Activated naive CD4-positive, alpha-beta T cell treated with anti-CD3 and anti-CD28 coated beads, Interleukin-2, amount 50 U/mL, for 24 hours (primary cell): ENCODE data around the gene IQGAP1.

ENCODE experiments used
- H3K27ac Mint-ChIP-seq: one replicate; pipeline ENCODE4 v1.8.0; 2021; ENCODE audit warnings: mild to moderate bottlenecking, mixed read lengths
- H3K27me3 Mint-ChIP-seq: one replicate; pipeline ENCODE4 v1.8.0; 2021; ENCODE audit warnings: mixed read lengths
- H3K36me3 Mint-ChIP-seq: one replicate; pipeline ENCODE4 v1.8.0; 2021; ENCODE audit warnings: mixed read lengths
- H3K4me1 Mint-ChIP-seq: one replicate; pipeline ENCODE4 v1.8.0; 2021; ENCODE audit warnings: mixed read lengths
- H3K4me3 Mint-ChIP-seq: one replicate; pipeline ENCODE4 v1.8.0; 2021; ENCODE audit warnings: mild to moderate bottlenecking, mixed read lengths
- H3K9me3 Mint-ChIP-seq: one replicate; pipeline ENCODE4 v1.8.0; 2021; ENCODE audit warnings: mixed read lengths

Gene IQGAP1

DNA sequence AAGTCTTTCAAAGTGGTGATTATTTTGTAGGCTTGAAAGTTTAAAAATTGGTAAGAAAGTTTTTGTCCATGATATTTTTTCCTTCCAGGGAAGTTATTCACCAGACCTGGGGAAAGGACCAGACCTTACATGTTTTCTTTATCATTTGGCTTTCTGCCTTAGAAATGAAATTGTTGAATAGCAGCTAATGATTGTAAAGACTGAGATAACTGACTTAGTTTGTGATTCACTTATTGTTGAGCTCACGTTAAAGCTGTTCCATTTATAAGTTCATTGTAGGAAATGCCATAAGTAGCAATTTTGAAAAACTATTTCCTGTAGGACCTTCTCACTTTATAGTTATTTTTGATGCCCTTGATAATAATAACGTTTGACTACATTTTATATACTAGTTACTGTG, 51.9 kb downstream of the IQGAP1 start:
- Mint-ChIP-seq H3K36me3 (peaks cover 18% of the 10 kb centered on the region), H3K27me3 (no peaks in the 10 kb centered on the region), H3K27ac (no peak overlapping the region), H3K9me3 (no peaks in the 10 kb centered on the region), H3K4me3 (no peak overlapping the region), H3K4me1 (peaks cover 22% of the 10 kb centered on the region)

DNA sequence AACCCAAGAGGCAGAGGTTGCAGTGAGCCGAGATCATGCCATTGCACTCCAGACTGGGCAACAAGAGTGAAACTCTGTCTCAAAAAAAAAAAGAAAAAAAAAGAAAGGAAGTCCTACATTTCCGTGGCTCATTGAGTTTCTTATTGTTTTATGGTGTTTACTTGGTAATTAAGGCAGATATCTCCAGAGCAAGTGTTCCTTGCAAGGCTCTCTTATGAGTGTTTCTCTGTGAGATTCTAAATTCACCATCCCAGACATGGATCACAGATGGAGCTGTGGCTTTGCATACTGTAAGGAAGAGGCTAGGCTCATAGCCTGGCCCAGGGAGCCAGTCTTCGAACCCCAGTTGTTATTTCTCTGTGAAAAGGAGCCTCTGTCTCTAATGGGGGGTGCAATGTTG, 53.0 kb downstream of the IQGAP1 start:
- no peak overlapping the region for H3K4me3 Mint-ChIP-seq
- no peak overlapping the region for H3K27ac Mint-ChIP-seq
- H3K4me1 Mint-ChIP-seq: peaks cover 16% of the 10 kb centered on the region
- H3K36me3 Mint-ChIP-seq: peaks cover 20% of the 10 kb centered on the region
- no peaks in the 10 kb centered on the region for H3K9me3 Mint-ChIP-seq
- no peaks in the 10 kb centered on the region for H3K27me3 Mint-ChIP-seq

DNA sequence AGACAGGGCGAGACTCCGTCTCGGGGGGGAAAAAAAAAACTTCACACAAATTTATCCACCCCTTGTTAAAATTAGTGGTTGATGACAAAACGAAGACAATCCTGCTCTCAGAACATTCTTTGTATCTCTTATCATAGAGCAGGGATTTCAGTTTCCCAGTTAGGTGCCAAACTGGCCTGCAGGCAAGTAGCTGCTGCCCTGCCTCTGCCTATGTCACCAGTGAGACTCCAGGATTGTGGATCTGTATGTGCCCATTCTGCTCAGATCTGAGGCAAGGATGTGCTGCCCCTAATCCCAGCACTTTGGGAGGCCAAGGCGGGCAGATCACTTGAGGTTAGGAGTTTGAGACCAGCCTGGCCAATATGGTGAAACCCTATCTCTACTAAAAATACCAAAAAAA, 54.4 kb downstream of the IQGAP1 start:
- H3K36me3 Mint-ChIP-seq: peaks cover 14% of the 10 kb centered on the region
- no peak overlapping the region for H3K4me3 Mint-ChIP-seq
- no peak overlapping the region for H3K27ac Mint-ChIP-seq
- H3K4me1 Mint-ChIP-seq: peaks cover 5% of the 10 kb centered on the region
- H3K27me3 Mint-ChIP-seq: no peaks in the 10 kb centered on the region
- no peaks in the 10 kb centered on the region for H3K9me3 Mint-ChIP-seq

DNA sequence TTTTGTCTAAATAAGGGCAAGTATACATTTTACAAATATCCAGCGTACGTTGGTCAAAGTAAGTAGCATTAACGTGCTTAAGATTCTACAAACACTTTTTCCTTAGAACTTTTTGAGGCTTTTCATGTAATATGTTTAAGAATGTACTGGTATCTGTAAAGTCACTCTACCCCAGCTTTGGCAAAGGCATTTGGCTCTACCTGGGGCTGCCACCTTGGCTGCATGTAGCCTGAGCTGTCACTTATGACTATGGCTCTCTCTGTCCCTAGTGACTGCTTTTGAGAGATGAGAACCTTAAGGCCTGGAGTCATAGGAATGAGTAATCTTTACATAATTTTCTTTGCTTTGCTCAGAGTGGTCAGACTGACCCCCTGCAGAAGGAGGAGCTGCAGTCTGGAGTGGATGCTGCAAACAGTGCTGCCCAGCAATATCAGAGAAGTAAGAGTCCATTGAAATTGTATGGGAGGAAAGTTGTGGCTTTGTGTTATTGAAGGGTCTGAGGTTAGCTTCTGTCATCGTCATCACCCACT, 61.2 kb downstream of the IQGAP1 start:
- H3K4me1 Mint-ChIP-seq: no peaks in the 10 kb centered on the region

DNA sequence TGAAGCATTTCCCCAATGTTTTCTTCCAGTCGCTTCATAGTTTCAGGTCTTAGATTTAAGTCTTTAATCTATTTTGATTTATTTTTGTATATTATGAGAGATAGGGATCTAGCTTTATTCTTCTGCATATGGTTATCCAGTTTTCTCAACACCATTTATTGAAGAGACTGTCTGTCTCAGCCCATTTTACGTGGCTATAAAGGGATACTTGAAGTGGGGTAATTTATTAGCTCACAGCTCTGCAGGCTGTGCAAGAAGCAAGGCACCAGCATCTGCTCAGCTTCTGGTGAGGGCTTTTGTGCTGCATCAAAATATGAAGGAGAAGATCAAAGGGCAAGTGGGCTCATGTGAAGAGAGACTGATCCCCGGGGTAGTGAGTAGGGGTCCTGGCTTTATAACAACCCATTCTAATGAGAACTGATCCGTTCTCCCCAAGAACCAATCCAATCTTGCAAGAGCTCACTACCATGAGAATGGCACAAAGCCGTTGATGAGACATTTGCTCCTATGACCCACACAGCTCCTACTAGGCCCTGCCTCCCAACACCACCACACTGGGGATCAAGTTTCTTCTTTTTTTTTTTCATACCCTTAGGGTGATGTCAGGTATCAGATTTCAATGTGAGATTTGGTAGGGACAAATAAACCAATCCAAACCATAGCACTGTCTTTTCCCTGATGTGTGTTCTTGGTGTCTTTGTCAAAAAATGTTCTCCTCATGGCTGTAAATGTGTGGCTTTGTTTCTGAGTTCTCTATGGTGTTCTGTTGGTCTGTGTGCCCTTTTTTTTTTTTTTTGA, 63.2 kb downstream of the IQGAP1 start:
- Mint-ChIP-seq H3K36me3 (peaks cover 38% of the 10 kb centered on the region), H3K9me3 (no peaks in the 10 kb centered on the region), H3K27me3 (no peaks in the 10 kb centered on the region), H3K4me3 (no peak overlapping the region), H3K27ac (no peak overlapping the region), H3K4me1 (no peaks in the 10 kb centered on the region)

More for the DNA sequence above, 61.2 kb downstream of the IQGAP1 start:
- no peak overlapping the region for H3K4me3 Mint-ChIP-seq
- H3K9me3 Mint-ChIP-seq: no peaks in the 10 kb centered on the region
- H3K27me3 Mint-ChIP-seq: no peaks in the 10 kb centered on the region
- H3K27ac Mint-ChIP-seq: peak overlapping the region; percentile 18
- peaks cover 36% of the 10 kb centered on the region for H3K36me3 Mint-ChIP-seq

DNA sequence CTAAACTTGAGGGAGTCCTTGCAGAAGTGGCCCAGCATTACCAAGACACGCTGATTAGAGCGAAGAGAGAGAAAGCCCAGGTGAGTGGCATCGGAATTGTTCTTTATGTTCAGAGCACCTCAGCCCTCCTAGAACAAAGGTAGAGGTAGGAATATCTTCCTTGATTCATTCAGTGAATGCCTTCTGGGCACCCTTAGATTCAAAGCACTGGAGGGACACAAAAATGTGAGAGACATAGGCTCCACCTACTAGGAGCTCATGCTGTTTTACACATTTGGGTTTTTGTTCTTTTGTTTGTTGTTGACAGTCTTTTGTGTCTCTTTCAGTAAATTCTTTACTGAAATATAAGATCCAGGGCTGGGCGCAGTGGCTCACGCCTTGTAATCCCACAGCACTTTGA, 68.2 kb downstream of the IQGAP1 start:
- peaks cover 24% of the 10 kb centered on the region for H3K4me1 Mint-ChIP-seq
- H3K27ac Mint-ChIP-seq: no peak overlapping the region
- H3K36me3 Mint-ChIP-seq: peaks cover 23% of the 10 kb centered on the region

DNA sequence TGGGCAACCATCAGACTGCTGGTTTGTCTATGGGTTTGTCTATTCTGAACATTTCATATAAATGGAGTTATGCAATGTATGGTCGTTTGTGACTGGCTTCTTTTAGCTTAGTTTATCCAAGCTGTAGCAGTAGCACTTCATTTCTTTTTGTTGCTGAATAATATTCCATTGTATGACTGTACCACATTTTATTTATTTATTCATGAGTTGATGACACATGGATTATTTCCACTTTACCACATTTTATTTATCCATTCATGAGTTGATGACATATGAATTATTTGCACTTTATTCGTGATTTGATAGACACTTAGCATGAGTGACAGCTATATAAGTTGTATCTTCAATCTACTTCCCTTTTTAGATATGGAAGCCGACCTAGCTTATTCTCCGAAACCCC, 70.0 kb downstream of the IQGAP1 start:
- no peak overlapping the region for H3K4me3 Mint-ChIP-seq
- no peaks in the 10 kb centered on the region for H3K27me3 Mint-ChIP-seq
- peaks cover 21% of the 10 kb centered on the region for H3K36me3 Mint-ChIP-seq
- H3K27ac Mint-ChIP-seq: no peak overlapping the region
- H3K9me3 Mint-ChIP-seq: no peaks in the 10 kb centered on the region
- peaks cover 31% of the 10 kb centered on the region for H3K4me1 Mint-ChIP-seq

More for the DNA sequence above, 68.2 kb downstream of the IQGAP1 start:
- H3K27me3 Mint-ChIP-seq: no peaks in the 10 kb centered on the region
- no peak overlapping the region for H3K4me3 Mint-ChIP-seq
- no peaks in the 10 kb centered on the region for H3K9me3 Mint-ChIP-seq

DNA sequence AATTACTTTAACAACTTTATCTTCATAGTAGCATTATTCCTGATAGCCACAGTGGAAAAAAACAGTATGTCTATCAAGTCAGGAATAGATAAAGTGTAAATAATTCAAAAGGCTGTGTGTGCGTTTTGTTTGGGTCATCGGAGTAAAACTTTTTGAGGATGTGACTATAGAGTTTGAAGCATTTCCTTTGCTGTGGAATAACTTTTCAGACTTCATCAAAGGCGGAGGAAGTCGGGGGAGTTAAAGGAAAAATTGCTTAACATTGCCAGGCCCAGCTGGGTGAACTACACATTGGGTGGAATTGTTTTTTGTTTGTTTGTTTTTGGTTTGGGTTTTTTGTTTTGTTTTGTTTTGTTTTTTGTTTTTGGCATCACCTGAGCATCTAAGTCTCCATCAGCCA, 71.3 kb downstream of the IQGAP1 start:
- H3K4me3 Mint-ChIP-seq: no peak overlapping the region
- no peak overlapping the region for H3K27ac Mint-ChIP-seq
- H3K27me3 Mint-ChIP-seq: no peaks in the 10 kb centered on the region
- H3K9me3 Mint-ChIP-seq: no peaks in the 10 kb centered on the region
- H3K4me1 Mint-ChIP-seq: peaks cover 31% of the 10 kb centered on the region
- H3K36me3 Mint-ChIP-seq: peaks cover 16% of the 10 kb centered on the region

DNA sequence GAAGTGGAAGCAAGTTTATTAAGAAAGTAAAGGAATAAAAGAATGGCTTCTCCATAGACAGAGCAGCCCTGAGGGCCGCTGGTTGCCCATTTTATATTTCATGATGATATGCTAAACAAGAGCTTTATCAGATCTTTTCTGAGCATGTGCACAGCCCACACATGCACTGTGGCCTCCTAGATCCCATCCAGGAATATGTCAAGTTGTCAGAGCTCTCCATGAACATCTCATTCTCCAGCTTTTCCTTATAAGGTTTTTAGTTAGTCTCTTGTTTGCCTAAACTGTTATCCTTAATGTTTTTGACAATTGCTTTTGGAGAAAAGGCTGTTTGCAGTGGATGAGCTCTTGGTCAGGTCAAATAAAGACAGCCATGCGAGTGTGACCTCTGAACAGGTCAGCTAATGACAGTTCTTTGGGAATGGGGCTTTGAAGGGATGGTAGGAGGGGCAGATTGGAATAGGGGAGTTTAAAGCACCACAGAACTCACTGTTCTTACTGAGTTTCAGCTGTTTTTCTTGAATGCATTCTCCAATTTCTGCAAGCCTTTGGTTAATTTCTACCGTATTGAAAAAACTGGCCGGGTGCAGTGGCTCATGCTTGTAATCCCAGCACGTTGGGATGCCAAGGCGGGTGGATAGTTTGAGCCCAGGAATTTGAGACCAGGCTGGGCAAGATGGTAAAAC, 72.2 kb downstream of the IQGAP1 start:
- H3K27ac Mint-ChIP-seq: no peak overlapping the region
- H3K27me3 Mint-ChIP-seq: no peaks in the 10 kb centered on the region
- H3K4me1 Mint-ChIP-seq: peaks cover 31% of the 10 kb centered on the region
- H3K36me3 Mint-ChIP-seq: peaks cover 12% of the 10 kb centered on the region
- no peaks in the 10 kb centered on the region for H3K9me3 Mint-ChIP-seq
- H3K4me3 Mint-ChIP-seq: no peak overlapping the region

DNA sequence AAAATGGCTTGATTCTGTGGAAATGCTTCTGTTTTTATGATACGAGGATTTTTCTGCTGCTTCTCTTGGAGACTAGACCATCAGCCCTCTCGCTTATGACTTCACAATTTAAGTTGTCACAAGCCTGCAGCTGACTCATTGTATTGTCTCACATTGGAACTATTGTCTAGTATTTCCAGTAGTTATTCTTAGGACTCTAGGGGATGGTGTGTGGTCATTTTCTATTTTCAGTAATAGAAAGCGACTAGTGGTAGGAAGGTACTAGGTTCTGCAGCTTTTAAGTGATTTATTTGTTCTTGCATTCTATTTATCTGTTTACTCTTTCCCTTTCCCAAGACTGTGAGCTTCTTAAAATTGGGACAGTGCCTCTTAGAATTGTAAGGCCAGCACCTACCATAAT, 75.3 kb downstream of the IQGAP1 start:
- Mint-ChIP-seq H3K9me3 (no peaks in the 10 kb centered on the region), H3K27me3 (no peaks in the 10 kb centered on the region), H3K4me1 (peaks cover 23% of the 10 kb centered on the region), H3K27ac (no peak overlapping the region), H3K36me3 (peaks cover 10% of the 10 kb centered on the region), H3K4me3 (no peak overlapping the region)

DNA sequence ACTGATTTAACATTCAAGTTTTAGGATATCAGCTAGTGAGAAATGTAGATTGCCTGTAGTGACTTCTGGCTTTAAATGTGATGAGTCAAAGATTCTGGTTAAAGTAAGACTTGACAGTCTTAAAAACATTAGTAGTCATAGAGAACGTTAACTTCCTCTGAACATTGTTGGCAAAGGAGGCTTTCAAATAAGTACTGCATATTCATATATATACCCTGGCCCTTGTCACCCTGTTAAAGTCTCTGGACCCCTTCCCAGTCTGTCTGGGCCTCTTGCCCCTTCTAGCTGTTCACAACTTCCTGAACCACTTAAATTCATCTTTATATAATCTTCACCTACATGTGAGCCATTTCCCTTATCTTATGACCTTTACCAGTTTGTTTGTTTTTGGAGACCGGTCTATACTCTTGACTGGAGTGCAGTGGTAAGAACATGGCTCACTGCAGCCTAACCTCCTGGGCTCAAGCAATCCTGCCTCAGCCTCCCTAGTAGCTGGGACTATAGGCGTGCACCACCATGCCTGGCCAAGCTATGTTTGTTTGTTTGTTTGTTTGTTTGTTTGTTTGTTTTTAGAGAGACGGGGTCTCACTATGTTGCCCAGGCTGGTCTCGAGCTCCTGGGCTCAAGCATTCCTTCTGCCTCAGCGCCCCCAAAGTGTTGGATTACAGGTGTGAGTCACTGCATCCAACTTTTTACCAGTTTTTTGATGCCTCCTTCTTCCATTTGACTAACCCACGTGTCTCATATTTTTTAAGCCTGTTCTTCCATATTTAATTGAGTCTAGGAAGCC, 77.3 kb downstream of the IQGAP1 start:
- no peaks in the 10 kb centered on the region for H3K27me3 Mint-ChIP-seq
- no peak overlapping the region for H3K27ac Mint-ChIP-seq
- H3K4me3 Mint-ChIP-seq: no peak overlapping the region
- no peaks in the 10 kb centered on the region for H3K9me3 Mint-ChIP-seq
- H3K36me3 Mint-ChIP-seq: peaks cover 11% of the 10 kb centered on the region
- peaks cover 12% of the 10 kb centered on the region for H3K4me1 Mint-ChIP-seq

DNA sequence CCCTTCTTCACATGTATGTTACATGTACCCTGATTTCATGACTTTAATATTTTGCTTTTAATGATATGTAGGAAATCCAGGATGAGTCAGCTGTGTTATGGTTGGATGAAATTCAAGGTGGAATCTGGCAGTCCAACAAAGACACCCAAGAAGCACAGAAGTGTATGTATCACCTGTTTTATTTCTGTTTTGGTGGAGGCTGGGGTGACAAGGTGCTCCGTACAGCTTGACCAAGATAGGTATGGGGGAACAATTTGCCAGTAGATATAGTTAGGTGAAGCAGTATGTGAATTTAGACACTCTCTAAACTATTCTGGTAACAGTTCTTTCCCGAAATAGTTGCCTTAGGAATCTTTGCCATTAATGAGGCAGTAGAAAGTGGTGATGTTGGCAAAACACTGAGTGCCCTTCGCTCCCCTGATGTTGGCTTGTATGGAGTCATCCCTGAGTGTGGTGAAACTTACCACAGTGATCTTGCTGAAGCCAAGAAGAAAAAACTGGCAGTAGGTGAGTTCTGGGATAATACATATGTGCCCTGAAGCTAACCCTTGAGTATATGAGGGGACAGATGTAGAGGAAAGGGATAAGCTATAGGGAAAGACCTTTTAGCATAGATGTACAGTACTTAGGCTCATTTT, 78.0 kb downstream of the IQGAP1 start:
- no peaks in the 10 kb centered on the region for H3K9me3 Mint-ChIP-seq
- no peak overlapping the region for H3K27ac Mint-ChIP-seq
- peaks cover 17% of the 10 kb centered on the region for H3K4me1 Mint-ChIP-seq
- no peaks in the 10 kb centered on the region for H3K27me3 Mint-ChIP-seq
- H3K36me3 Mint-ChIP-seq: peaks cover 12% of the 10 kb centered on the region
- no peak overlapping the region for H3K4me3 Mint-ChIP-seq

DNA sequence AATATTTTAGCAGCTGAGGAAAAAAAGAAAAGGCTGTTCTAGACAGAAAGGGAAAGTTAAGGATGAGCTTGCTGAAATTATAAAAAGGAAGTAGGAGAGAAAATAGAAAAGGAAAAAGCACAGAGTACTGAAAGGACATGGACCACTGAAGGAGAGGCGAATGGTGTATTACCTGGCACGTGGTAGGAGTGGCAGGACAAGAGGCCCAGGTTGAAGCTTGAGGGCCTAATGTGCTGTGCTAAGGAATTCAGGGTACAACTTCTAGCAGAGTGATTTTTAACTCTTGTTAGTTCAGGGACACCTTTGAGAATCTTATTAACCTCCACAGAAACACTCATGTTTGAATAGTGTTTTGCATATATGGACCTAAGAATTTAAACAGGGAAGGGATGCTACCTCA, 81.7 kb downstream of the IQGAP1 start:
- Mint-ChIP-seq H3K27me3 (no peaks in the 10 kb centered on the region), H3K4me3 (no peak overlapping the region), H3K9me3 (no peaks in the 10 kb centered on the region), H3K4me1 (peaks cover 12% of the 10 kb centered on the region), H3K36me3 (peaks cover 9% of the 10 kb centered on the region), H3K27ac (peak overlapping the region; percentile 2)

DNA sequence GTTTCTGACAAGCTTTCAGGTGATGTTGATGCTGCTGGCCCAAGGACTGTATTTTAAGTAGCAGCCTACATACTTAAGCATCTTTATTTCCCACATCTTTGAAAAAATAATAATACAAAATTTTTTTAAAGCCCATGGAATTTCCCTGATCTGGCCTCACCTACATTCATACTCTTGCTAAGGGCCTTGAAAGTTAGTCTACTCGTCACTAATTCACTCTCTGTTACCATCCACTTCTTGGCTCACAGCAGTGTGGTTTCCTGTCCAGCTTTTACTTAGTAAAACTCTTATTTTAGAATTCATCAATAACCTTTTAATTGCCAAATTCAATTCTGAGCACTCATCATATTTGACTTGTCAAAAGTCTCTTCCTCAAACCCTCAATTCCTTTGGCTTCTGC, 82.4 kb downstream of the IQGAP1 start:
- H3K9me3 Mint-ChIP-seq: no peaks in the 10 kb centered on the region
- no peak overlapping the region for H3K4me3 Mint-ChIP-seq
- H3K27ac Mint-ChIP-seq: peak overlapping the region; percentile 87
- peaks cover 9% of the 10 kb centered on the region for H3K36me3 Mint-ChIP-seq
- H3K27me3 Mint-ChIP-seq: no peaks in the 10 kb centered on the region
- H3K4me1 Mint-ChIP-seq: peaks cover 12% of the 10 kb centered on the region

DNA sequence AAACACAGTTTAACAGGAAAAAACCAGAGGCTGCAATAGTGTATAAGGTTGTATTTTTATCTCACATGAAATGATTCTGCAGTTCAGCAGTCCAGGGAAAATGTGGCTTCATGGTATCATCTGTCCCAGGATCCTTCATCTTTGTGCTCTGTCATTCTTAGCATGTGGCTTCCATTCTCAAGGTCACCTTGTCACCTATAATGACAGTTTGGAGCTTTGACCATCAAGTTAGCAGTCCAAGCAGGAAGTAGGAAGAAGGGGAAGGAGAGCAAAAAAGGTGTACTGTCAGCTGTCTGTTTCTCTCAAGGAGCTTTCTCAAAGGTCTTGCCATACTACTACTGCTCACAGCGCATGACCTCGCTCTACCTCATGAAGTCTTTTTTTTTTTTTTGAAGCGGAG, 83.1 kb downstream of the IQGAP1 start:
- Mint-ChIP-seq H3K4me3 (no peak overlapping the region), H3K36me3 (peaks cover 6% of the 10 kb centered on the region), H3K27ac (peak overlapping the region; percentile 87), H3K9me3 (no peaks in the 10 kb centered on the region), H3K4me1 (peaks cover 12% of the 10 kb centered on the region), H3K27me3 (no peaks in the 10 kb centered on the region)
